CD4-positive, CD25-positive, alpha-beta regulatory T cell (primary cell): ENCODE data around the gene APOO. TPM values are rescaled to one million over a fixed set of nuclear protein-coding genes. Genes with fewer than 3 reads are reported as not detected.

ENCODE experiments used
- ATAC-seq, 2 donors: fragments of 150-1000 bp; cut with Tn5 transposase; one replicate each; pipeline ENCODE4 v1.10.0; 2021; ENCODE audit warnings: low read depth in 2 of 2, moderate number of reproducible peaks in 2 of 2, moderate library complexity in 1 of 2
- DNase-seq, 3 donors: peaks; one replicate each; pipeline versions ENCODE4 v3.0.0 to v3.0.0-alpha.2; 2012 to 2022; ENCODE audit warnings: mixed read lengths in 1 of 3
- H3K27ac ChIP-seq: one replicate; pipeline ENCODE4 v1.7.0; 2013; ENCODE audit warnings: mild to moderate bottlenecking, low read length; ENCODE audit not compliant: insufficient read depth, poor library complexity, severe bottlenecking
- H3K27me3 ChIP-seq: one replicate; pipeline ENCODE4 v1.7.0; 2013; ENCODE audit warnings: low read length; ENCODE audit not compliant: control insufficient read depth, insufficient read depth
- H3K36me3 ChIP-seq: one replicate; pipeline ENCODE4 v1.7.0; 2013; ENCODE audit warnings: mild to moderate bottlenecking, low read length, moderate library complexity; ENCODE audit not compliant: control insufficient read depth, insufficient read depth
- H3K4me1 ChIP-seq: 2 replicates; pipeline ENCODE4 v1.7.0; 2013; ENCODE audit warnings: mild to moderate bottlenecking, low read length; ENCODE audit not compliant: insufficient read depth, control insufficient read depth, poor library complexity, severe bottlenecking
- H3K4me3 ChIP-seq: one replicate; pipeline ENCODE4 v1.7.0; 2013; ENCODE audit warnings: low read depth, mild to moderate bottlenecking, low read length, moderate library complexity
- H3K9me3 ChIP-seq, 2 experiments: 1 replicate in 1 of 2; 2 replicates in 1 of 2; pipeline ENCODE4 v1.7.0; 2013; ENCODE audit warnings: low read length in 2 of 2, mild to moderate bottlenecking in 1 of 2, moderate library complexity in 1 of 2; ENCODE audit not compliant: control insufficient read depth in 2 of 2
- H3K27ac Mint-ChIP-seq, 3 donors: one replicate each; pipeline ENCODE4 v1.8.0; 2020 to 2022; ENCODE audit warnings: mild to moderate bottlenecking in 3 of 3, mixed read lengths in 3 of 3, moderate library complexity in 2 of 3
- H3K27me3 Mint-ChIP-seq: one replicate; pipeline ENCODE4 v1.8.0; 2022; ENCODE audit warnings: mild to moderate bottlenecking, mixed read lengths
- H3K36me3 Mint-ChIP-seq: one replicate; pipeline ENCODE4 v1.8.0; 2020; ENCODE audit warnings: mixed read lengths
- H3K4me1 Mint-ChIP-seq, 4 donors: one replicate each; pipeline ENCODE4 v1.8.0; 2020 to 2022; ENCODE audit warnings: mixed read lengths in 4 of 4, mild to moderate bottlenecking in 1 of 4
- H3K4me3 Mint-ChIP-seq, 4 donors: one replicate each; pipeline ENCODE4 v1.8.0; 2020 to 2022; ENCODE audit warnings: mild to moderate bottlenecking in 4 of 4, mixed read lengths in 4 of 4, moderate library complexity in 3 of 4
- H3K9me3 Mint-ChIP-seq, 7 donors: one replicate each; pipeline ENCODE4 v1.8.0; 2020 to 2022; ENCODE audit warnings: mixed read lengths in 7 of 7, mild to moderate bottlenecking in 3 of 7, moderate library complexity in 2 of 7
- polyA plus RNA-seq, 4 donors: library from polyadenylated mRNA; unstranded; fragments of 300-500 nt; fragmentation: Illumina TruSeq; gene quantifications; one replicate each; pipeline ENCODE4 v1.2.3, GENCODE V29; 2021
- total RNA-seq: library from RNA; stranded (reverse); gene quantifications from one replicate; pipeline ENCODE4 v1.2.3, GENCODE V29; 2022

APOO gene
- total and polyA plus RNA-seq, 5 donors from 2014 or later: 13.5 to 20.9 (median 14.4) TPM

DNA sequence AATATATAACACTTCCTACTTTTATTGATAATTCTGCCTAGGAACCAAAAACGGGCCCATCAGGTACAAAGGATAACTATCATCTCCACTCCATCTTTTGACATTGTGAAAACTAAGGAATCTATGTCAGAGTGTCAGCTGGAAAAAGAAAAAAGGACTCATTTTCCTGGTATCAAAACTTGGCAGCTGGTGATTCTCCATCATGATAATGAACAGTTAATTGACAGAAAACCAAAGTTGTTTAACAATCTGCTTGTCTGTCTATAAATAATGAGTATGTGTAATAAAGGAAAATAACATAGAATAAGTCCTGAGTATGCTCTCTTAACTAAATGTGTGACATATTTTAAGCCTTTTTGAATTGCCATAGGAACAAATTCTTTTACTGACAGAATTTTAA, 31.5 kb upstream of the APOO start:
- Mint-ChIP-seq H3K4me3 (no peak overlapping the region), H3K4me1 (peaks cover 0 to 9% (median 0%) of the 10 kb centered on the region in 4 donors), H3K27ac (no peak overlapping the region), H3K9me3 (no peaks in the 10 kb centered on the region), H3K27me3 (no peaks in the 10 kb centered on the region), H3K36me3 (peaks cover under 1% of the 10 kb centered on the region)
- Histone ChIP-seq H3K36me3 (no peaks in the 10 kb centered on the region), H3K4me3 (no peak overlapping the region), H3K27me3 (no peaks in the 10 kb centered on the region), H3K4me1 (no peaks in the 10 kb centered on the region), H3K27ac (no peak overlapping the region), H3K9me3 (no peaks in the 10 kb centered on the region)
- ATAC-seq (no peak), DNase-seq (no peak)

DNA sequence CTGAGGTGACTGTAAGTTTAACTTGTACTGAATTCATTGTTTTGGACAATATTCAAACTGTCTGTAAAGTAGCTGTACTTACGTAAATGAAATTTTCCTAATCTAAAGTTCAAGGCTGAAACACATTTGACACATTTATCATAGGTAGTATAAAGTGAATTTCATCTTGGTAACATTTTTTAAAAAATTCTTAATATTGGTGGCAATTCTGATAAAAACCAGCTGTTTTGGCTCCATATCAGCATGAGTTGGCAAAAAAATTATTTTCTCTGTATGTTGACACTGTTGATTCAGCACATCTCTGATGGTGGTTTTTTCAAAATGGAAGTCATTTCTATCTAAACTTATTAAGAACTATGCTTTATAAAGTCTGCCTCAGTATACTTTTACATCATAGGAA, 31.0 kb upstream of the APOO start:
- no peaks in the 10 kb centered on the region for H3K4me1 ChIP-seq
- no peaks in the 10 kb centered on the region for H3K9me3 Mint-ChIP-seq
- H3K27ac ChIP-seq: no peak overlapping the region
- H3K36me3 Mint-ChIP-seq: no peaks in the 10 kb centered on the region
- H3K9me3 ChIP-seq: no peaks in the 10 kb centered on the region
- DNase-seq: no peak
- peaks cover 0 to 9% (median 0%) of the 10 kb centered on the region in 4 donors for H3K4me1 Mint-ChIP-seq
- H3K27ac Mint-ChIP-seq: no peak overlapping the region
- H3K36me3 ChIP-seq: no peaks in the 10 kb centered on the region
- no peaks in the 10 kb centered on the region for H3K27me3 Mint-ChIP-seq
- H3K27me3 ChIP-seq: no peaks in the 10 kb centered on the region
- no peak overlapping the region for H3K4me3 Mint-ChIP-seq
- no peak for ATAC-seq
- H3K4me3 ChIP-seq: no peak overlapping the region

DNA sequence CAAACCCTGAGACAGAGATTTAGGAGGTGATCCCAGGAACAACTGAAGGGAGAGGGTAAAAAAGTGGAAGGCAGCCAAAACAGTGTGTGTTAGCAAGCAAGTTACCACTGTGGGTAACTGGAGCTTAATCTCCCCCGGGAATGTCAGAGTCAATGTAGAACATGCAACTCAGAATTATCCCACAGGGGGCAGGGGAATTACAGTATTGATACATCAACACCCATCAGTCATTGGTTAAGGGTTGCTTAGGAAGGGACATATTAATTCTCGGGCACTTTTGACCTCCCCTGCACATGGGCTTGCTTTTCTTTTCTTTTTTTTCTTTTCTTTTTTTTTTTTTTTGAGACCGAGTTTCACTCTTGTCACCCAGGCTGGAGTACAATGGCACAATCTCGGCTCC, 29.4 kb upstream of the APOO start:
- Histone ChIP-seq H3K4me3 (no peak overlapping the region), H3K27me3 (no peaks in the 10 kb centered on the region), H3K9me3 (no peaks in the 10 kb centered on the region), H3K4me1 (no peaks in the 10 kb centered on the region), H3K36me3 (no peaks in the 10 kb centered on the region), H3K27ac (no peak overlapping the region)
- no peaks in the 10 kb centered on the region for H3K9me3 Mint-ChIP-seq
- peaks cover 4 to 8% (median 5%) of the 10 kb centered on the region in 4 donors for H3K4me1 Mint-ChIP-seq
- H3K27ac Mint-ChIP-seq: no peak overlapping the region
- DNase-seq (no peak), ATAC-seq (no peak)
- H3K4me3 Mint-ChIP-seq: no peak overlapping the region
- no peaks in the 10 kb centered on the region for H3K36me3 Mint-ChIP-seq
- H3K27me3 Mint-ChIP-seq: no peaks in the 10 kb centered on the region

DNA sequence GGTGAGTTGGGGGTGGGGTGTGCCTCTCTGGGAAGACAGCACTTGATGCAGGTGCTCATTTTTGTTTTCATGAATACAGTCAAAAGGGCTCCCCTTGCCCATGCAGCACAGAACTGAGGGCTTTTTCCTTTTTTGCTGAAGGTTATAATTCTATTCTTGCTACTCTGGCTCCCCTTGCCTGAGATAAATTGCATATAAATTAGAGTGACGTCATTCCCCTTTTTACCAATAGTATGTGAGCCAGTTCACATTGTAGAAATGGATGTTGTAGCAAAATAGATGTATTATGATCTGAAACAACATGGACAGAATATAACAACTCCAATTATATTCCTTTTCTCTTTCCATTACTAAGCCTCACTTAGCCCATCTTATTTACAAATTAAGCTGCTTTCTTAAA, 28.4 kb upstream of the APOO start:
- Mint-ChIP-seq H3K27ac (no peak overlapping the region), H3K36me3 (no peaks in the 10 kb centered on the region), H3K9me3 (no peaks in the 10 kb centered on the region), H3K4me1 (peaks cover 6 to 17% (median 11%) of the 10 kb centered on the region in 4 donors), H3K4me3 (no peak overlapping the region), H3K27me3 (no peaks in the 10 kb centered on the region)
- Histone ChIP-seq H3K9me3 (no peaks in the 10 kb centered on the region), H3K27ac (no peak overlapping the region), H3K36me3 (no peaks in the 10 kb centered on the region), H3K4me3 (no peak overlapping the region), H3K27me3 (no peaks in the 10 kb centered on the region), H3K4me1 (peaks cover 3% of the 10 kb centered on the region)
- no peak for ATAC-seq
- no peak for DNase-seq

DNA sequence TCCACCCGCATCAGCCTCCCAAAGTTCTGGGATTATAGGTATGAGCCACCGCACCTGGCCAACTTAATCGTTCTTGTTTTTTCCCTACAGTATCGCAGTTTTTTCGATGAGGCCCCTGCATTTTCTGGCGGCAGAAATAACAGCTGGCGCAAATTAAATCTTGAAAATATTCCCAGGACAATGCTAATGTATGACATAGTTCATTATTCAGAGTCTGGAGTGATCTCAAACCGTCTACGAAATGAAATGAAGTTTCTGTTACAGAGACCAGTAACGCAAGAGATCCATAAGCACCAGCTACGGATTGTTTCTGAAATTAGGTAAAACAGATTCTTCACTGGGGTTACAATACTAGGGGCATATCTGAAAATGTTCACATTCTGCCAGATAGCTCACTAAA, 27.4 kb upstream of the APOO start:
- Histone ChIP-seq H3K4me1 (peaks cover 11% of the 10 kb centered on the region), H3K27me3 (no peaks in the 10 kb centered on the region), H3K36me3 (no peaks in the 10 kb centered on the region), H3K4me3 (no peak overlapping the region), H3K9me3 (no peaks in the 10 kb centered on the region), H3K27ac (no peak overlapping the region)
- H3K4me3 Mint-ChIP-seq: no peak overlapping the region
- peaks cover 7 to 21% (median 15%) of the 10 kb centered on the region in 4 donors for H3K4me1 Mint-ChIP-seq
- H3K9me3 Mint-ChIP-seq: no peaks in the 10 kb centered on the region
- peak overlapping the region in 2 of 3 donors; percentile 32 to 34 for H3K27ac Mint-ChIP-seq
- no peaks in the 10 kb centered on the region for H3K27me3 Mint-ChIP-seq
- DNase-seq (no peak), ATAC-seq (no peak)
- no peaks in the 10 kb centered on the region for H3K36me3 Mint-ChIP-seq

DNA sequence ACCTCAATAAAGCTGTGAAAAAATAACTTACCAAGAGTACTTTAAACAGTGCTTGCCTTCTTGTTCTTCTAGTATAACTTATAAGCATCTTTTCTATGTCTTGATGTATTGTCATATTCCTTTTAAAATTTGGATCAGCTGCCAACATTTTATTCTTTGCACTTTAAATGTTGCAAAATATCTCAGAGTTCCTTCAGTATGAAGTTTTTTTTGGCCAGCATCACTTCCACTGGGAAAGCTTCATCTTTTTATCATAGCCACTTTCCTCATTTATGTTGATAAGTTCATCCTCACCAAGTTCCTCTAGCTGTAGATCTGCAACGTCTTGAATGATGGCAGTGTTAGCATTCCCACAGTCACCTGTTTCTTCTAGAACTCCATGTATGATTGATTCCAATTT, 24.3 kb upstream of the APOO start:
- peaks cover 7 to 24% (median 15%) of the 10 kb centered on the region in 4 donors for H3K4me1 Mint-ChIP-seq
- Histone ChIP-seq H3K36me3 (no peaks in the 10 kb centered on the region), H3K4me1 (peaks cover 11% of the 10 kb centered on the region), H3K9me3 (no peaks in the 10 kb centered on the region), H3K4me3 (peak overlapping the region; percentile 26), H3K27me3 (no peaks in the 10 kb centered on the region), H3K27ac (peak overlapping the region; percentile 47)
- no peaks in the 10 kb centered on the region for H3K27me3 Mint-ChIP-seq
- no peaks in the 10 kb centered on the region for H3K36me3 Mint-ChIP-seq
- no peaks in the 10 kb centered on the region for H3K9me3 Mint-ChIP-seq
- H3K27ac Mint-ChIP-seq: peak overlapping the region in 2 of 3 donors; percentile 60
- ATAC-seq (no peak), DNase-seq (no peak)
- no peak overlapping the region for H3K4me3 Mint-ChIP-seq

DNA sequence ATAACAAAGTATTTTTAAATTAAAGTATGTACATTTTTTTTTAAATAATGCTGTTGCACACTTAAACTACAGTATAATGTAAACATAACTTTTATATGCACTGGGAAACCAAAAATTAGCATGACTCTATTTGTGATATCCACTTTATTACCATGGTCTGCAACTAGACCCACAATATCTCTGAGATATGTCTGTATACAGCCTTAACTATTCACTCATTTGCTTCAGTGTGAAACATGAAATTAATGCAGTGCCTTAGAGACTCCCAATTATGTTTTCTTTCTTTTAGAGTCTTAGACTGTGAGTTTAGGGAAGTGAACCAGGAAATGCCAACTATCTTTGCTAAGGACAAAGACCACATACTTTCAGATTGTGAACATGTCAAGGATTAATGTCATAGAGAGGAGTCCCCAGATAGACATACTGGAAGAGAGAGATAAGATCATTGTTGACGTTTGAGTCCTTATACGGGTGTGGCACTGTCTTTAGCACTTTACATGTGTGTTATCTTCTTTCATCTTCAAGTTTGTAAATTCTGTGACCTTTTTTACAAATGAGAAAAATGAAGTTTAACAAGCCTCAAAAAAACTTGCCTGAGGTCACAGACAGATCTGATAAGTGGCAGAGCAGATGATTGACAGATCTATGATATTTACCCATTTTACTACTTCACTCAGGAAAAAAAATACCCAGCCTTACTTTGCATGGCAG, 23.3 kb upstream of the APOO start:
- peak; percentile 78 to 81 for ATAC-seq
- Mint-ChIP-seq H3K4me3 (peak overlapping the region in 3 of 4 donors; percentile 11 to 72 (median 56)), H3K4me1 (peaks cover 7 to 24% (median 15%) of the 10 kb centered on the region in 4 donors), H3K27ac (peak overlapping the region; percentile 56 to 86 (median 60)), H3K9me3 (no peaks in the 10 kb centered on the region), H3K27me3 (no peaks in the 10 kb centered on the region), H3K36me3 (no peaks in the 10 kb centered on the region)
- Histone ChIP-seq H3K36me3 (no peaks in the 10 kb centered on the region), H3K27ac (peak overlapping the region; percentile 47), H3K4me1 (peaks cover 11% of the 10 kb centered on the region), H3K27me3 (no peaks in the 10 kb centered on the region), H3K4me3 (peak overlapping the region; percentile 51), H3K9me3 (no peaks in the 10 kb centered on the region)
- peak in 2 of 3 donors; percentile 44 to 64 for DNase-seq

DNA sequence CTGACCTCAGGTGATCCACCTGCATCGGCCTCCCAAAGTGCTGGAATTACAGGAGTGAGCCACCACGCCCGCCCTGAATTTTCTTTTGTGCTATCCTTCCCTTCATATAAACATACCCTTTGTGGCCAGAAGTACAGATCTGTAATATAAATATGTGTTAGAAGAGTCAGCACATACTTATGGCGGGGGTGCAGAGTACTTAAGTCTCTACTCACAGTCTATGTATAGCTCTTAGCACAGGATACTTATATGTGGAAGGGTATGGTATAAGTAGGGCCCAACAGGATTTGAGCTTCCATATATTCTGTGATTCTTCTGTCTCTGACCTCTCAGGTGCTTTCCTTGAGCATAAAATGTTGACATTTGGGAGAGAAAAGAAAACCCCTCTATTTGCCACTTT, 18.3 kb upstream of the APOO start:
- H3K9me3 Mint-ChIP-seq: no peaks in the 10 kb centered on the region
- Histone ChIP-seq H3K36me3 (no peaks in the 10 kb centered on the region), H3K4me3 (no peak overlapping the region), H3K27me3 (no peaks in the 10 kb centered on the region), H3K9me3 (no peaks in the 10 kb centered on the region), H3K4me1 (peaks cover 6% of the 10 kb centered on the region), H3K27ac (no peak overlapping the region)
- H3K27ac Mint-ChIP-seq: no peak overlapping the region
- H3K4me3 Mint-ChIP-seq: no peak overlapping the region
- H3K36me3 Mint-ChIP-seq: no peaks in the 10 kb centered on the region
- no peaks in the 10 kb centered on the region for H3K27me3 Mint-ChIP-seq
- H3K4me1 Mint-ChIP-seq: peaks cover under 1 to 5% (median 3%) of the 10 kb centered on the region in 4 donors
- ATAC-seq (no peak), DNase-seq (no peak)
